HG03066 (cell line): ENCODE data around the gene DPH7.
A peak's percentile ranks its signal among the peaks of the same experiment; 100 is the strongest.
"Not testable (repeated sequence)": the region's sequence is repeated elsewhere in the genome, so short reads cannot be mapped to it uniquely, and the experiment has no call there.

Source experiments
- ATAC-seq: cut with Tn5 transposase; IDR thresholded peaks from one replicate; pipeline ENCODE4 v1.9.1; 2021; ENCODE audit warnings: low read depth; ENCODE audit not compliant: unreplicated experiment

DPH7 gene

GRCh38 chr9:137581361-137582285, 2.9 kb upstream of the DPH7 start:
- no peak for ATAC-seq

GRCh38 chr9:137580954-137581322, 2.2 kb upstream of the DPH7 start:
- no peak for ATAC-seq

DNA sequence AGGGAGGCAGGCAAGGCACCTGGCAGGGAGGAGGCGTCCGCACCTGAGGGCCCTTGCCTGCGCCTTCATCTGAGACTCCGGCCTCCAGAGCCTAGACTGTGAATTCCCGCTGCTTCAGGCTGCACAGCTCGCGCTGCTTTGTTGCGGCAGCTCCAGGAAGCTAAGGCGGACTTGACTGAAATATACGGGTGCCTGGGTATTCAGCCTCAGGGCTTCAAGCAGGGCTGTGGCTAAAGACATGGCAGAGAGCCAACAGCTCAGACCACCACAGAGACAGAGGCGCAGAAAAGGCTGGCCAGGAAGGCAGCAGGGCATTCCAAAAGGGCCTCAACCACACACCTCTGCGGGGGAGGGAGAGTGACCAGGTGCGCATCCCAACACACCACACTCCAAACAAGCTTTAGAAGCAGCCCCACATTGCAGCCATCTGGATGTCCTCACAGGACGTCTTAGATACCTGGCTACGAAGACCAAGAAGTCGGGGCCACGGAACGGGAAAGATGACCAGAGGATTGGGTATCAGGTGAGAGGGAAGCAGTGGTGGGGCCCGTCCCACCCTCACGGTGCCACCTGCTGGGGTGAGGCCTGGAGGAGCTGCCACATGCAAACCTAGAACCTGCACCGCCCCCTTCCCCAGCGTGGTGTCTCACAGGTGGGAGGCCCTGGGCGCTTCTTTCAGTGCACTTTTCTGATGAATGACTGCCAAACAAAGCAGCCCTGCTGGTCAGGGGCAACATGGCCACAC, 1.7 kb upstream of the DPH7 start:
- ATAC-seq, result no peak

- no peak for ATAC-seq
Observed at GRCh38 chr9:137579259-137579604, 507 bp upstream of the DPH7 start.

GRCh38 chr9:137575716-137576411, 2.9 kb downstream of the DPH7 start:
- ATAC-seq, result no peak

DNA sequence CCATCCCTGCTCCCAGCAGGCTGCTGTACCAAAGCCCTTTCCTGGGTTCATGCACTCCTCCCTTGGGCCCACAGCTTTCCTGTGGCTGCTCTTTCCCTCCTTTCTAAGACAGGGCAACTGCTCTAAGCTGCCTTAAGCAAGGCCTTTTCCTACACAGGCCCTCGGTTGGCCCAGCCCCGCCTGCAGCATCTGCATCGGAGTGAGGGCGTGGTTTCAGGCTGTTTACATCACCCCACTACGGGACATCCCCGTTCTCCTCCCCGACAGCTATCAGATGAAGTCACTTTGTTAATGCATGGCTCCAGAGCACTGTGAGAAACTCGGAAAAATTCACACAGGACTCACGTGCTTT, 3.4 kb downstream of the DPH7 start:
- no peak for ATAC-seq

GRCh38 chr9:137574192-137574591, 4.5 kb downstream of the DPH7 start:
- ATAC-seq, result no peak

- ATAC-seq, result no peak
Observed at GRCh38 chr9:137570566-137570965, 8.2 kb downstream of the DPH7 start.

GRCh38 chr9:137569609-137570203, 9.0 kb downstream of the DPH7 start:
- no peak for ATAC-seq

- ATAC-seq, result not testable (repeated sequence)
Observed at GRCh38 chr9:137568445-137568844, 10.3 kb downstream of the DPH7 start.

DNA sequence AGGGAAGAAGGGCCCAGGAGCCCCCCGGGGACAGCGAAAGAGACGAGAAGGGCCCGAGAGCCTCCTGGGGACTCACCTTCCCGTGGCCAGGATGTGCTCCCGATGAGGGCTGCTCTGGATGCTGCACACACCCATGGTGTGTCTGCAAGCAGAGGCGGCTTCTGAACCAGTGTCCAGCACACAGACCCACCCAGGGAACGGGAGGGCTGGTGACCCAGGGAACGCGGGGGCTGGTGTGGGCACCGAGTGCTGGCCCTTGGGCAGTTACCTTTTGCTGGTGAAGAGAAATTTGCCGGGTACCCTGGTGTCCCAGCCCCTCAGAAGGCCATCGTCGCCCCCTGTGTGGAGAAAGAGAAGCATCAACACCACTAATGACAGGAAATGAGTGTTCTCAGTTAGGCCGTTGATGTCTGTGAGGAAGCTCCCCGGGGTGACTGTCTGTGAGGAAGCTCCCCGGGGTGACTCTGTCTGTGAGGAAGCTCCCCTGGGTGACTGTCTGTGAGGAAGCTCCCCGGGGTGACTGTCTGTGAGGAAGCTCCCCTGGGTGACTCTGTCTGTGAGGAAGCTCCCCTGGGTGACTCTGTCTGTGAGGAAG, 13.8 kb downstream of the DPH7 start:
- ATAC-seq, result no peak

GRCh38 chr9:137564134-137564533, 14.6 kb downstream of the DPH7 start:
- ATAC-seq, result no peak

DNA sequence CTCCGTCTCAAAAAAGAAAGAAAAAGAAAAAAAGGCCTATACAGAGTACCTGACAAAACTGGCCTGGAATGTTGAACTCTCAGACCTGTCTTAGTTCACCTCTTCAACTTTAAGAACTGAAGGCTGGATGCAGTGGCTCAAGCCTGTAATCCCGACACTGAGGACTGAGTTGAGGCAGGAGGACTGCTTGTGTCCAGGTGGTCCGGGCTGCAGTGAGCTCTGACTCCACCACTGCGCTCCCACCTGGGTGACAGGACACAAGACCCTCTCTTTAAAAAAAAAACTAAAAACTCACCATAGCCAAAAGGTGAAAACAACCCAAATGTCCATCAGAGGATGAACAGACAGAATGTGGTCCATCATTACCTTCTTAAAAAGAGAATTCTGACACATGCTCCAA, 20.6 kb downstream of the DPH7 start:
- no peak for ATAC-seq

DNA sequence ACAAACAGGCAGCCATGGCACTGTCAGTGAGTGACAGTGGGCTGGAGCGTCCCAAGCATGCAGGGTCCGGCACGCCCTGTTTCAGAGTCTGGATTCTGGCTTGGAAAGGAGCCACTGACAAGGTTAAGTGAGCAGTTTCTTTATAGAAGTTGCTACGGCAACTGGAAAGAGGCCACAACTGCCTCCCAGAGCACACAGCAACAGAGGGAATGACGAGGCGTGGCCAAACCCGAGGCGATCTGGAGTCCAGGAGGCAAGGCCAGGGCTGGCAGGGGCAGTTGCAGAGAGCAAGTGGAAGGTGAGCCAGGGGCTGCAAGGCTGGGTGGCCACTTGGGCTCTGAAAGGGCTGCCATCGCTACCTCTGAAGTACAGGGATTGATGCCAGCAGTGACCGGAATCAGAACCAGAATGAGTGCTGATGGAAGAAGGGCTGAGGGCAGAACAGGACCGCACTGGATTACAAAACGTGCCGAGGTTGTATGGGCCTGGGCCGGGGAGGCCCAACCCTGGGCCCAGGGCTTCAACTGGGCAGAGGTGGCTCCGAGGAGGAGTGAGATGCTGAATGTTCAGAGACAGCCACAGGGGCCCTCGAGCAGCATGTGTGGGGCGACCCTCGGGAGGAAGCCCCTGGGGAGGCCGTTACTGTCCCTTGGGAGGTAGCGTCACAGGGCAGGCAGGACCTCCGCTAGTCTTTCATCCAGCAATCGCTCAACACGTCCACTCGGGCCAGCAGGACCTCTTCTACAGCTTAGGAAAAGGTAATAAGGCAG, 22.5 kb downstream of the DPH7 start:
- no peak for ATAC-seq

GRCh38 chr9:137555179-137555578, 23.5 kb downstream of the DPH7 start:
- ATAC-seq, result no peak

DNA sequence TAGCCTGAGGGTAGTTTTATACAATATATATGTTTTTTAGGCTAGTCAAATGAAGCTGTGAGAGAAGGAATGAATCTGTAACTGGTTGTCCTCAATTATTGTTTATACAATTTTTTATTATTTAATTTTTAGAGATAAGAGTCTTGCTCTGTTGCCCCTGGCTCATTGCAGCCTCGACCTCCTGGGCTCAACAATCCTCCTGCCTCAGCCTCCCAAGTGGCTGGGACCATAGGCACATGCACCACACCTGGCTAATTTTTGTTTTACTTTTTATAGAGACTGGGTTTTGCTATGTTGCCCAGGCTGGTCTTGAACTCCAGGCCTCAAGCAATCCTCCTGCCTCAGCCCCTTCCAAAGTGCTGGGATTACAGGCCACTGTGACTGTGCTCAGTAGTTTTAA, 24.4 kb downstream of the DPH7 start:
- no peak for ATAC-seq

DNA sequence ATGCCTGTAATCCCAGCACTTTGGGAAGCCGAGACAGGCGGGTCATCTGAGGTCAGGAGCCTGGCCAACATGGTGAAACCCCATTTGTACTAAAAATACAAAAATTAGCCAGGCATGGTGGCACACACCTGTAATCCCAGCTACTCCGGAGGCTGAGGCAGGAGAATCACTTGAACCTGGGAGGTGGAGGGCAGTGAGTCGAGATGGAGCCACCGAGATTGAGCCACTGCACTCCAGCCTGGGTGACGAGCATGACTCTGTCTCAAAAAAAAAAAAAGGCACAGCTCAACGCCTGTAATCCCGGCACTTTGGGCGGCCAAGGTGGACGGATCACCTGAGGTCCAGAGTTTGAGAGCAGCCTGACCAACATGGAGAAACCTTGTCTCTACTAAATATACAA, 25.1 kb downstream of the DPH7 start:
- ATAC-seq, result not testable (repeated sequence)

- peak; percentile 12 for ATAC-seq
Observed at GRCh38 chr9:137552022-137552768, 26.5 kb downstream of the DPH7 start.
